BJ (cell line): ENCODE data around the gene RERE. TPM values are rescaled to one million over a fixed set of nuclear protein-coding genes. Genes with fewer than 3 reads are reported as not detected.
"Not testable (repeated sequence)": the region's sequence is repeated elsewhere in the genome, so short reads cannot be mapped to it uniquely, and the experiment has no call there.

Source experiments
- CTCF ChIA-PET: fragments of 350-600 bp; formaldehyde crosslinking; extraction: SDS; loops from one replicate; lab custom pipeline; 2021; ENCODE audit warnings: antibody characterized with exemption, inconsistent platforms; lab: Yijun Ruan, JAX
- POLR2A ChIA-PET: fragments of 300-600 bp; sonication (Branson Sonifier 250); formaldehyde crosslinking; extraction: SDS; loops from one replicate; lab custom pipeline; 2021; ENCODE audit warnings: antibody characterized with exemption; lab: Charles Lee
- DNase-seq: peaks from one replicate; pipeline ENCODE4 v3.0.0-alpha.2; 2011; ENCODE audit warnings: low read depth
- H3K27me3 ChIP-seq: 2 replicates; pipeline ENCODE4 v1.6.0; 2011; ENCODE audit warnings: low read length; ENCODE audit not compliant: control insufficient read depth, insufficient read depth
- H3K36me3 ChIP-seq: 2 replicates; pipeline ENCODE4 v1.5.1; 2011; ENCODE audit warnings: low read length; ENCODE audit not compliant: control insufficient read depth, insufficient read depth
- H3K4me3 ChIP-seq: 2 replicates; pipeline ENCODE4 v1.5.1; 2011; ENCODE audit warnings: low read depth, mild to moderate bottlenecking, control low read depth, low read length
- polyA plus RNA-seq: library from polyadenylated mRNA; depleted of rRNA; stranded (reverse); fragments of >200 nt; gene quantifications from 2 replicates; pipeline ENCODE4 v1.2.3, GENCODE V29; 2011
- TF ChIP-seq, protein P1 (sequence below): IDR thresholded peaks from 2 replicates; pipeline ENCODE4 v1.5.1; 2011; ENCODE audit warnings: low read depth, mild to moderate bottlenecking, control low read depth, inconsistent platforms, low read length, moderate library complexity; ENCODE audit not compliant: insufficient read depth

The RERE gene
- polyA plus RNA-seq, 1 experiment: 3.8 TPM

DNA sequence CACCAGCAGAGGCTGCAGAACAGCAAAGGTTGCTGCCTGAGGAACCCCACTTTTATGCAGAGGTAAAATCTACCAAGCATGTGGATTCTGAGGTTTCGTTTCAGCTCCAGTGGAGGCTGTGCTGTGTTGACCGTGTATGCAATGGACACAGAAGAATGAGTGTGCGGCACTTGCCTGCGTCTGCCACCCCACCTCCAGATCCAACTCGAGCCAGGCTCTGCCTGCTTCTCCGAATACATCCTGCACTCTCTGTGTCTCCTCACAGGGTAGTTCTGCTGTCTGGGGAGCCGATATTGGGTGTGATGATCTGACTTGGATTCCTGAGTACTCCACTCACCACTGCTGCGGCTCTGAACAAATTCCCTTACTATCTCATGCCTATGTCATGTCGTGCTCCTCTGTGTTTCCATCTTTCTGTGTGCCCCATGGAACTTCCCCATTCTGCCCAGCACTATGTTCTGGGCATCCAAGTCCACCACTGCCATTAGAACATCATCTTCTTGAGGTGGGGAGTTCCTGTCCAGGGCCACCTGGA lies 369.8 kb downstream of the RERE start:
- no peaks in the 10 kb centered on the region; the same call in 1 of the 2 replicates for H3K36me3 ChIP-seq
- TF ChIP-seq, protein P1, sequence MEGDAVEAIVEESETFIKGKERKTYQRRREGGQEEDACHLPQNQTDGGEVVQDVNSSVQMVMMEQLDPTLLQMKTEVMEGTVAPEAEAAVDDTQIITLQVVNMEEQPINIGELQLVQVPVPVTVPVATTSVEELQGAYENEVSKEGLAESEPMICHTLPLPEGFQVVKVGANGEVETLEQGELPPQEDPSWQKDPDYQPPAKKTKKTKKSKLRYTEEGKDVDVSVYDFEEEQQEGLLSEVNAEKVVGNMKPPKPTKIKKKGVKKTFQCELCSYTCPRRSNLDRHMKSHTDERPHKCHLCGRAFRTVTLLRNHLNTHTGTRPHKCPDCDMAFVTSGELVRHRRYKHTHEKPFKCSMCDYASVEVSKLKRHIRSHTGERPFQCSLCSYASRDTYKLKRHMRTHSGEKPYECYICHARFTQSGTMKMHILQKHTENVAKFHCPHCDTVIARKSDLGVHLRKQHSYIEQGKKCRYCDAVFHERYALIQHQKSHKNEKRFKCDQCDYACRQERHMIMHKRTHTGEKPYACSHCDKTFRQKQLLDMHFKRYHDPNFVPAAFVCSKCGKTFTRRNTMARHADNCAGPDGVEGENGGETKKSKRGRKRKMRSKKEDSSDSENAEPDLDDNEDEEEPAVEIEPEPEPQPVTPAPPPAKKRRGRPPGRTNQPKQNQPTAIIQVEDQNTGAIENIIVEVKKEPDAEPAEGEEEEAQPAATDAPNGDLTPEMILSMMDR: no peak
- CTCF ChIA-PET: no interaction called here

DNA sequence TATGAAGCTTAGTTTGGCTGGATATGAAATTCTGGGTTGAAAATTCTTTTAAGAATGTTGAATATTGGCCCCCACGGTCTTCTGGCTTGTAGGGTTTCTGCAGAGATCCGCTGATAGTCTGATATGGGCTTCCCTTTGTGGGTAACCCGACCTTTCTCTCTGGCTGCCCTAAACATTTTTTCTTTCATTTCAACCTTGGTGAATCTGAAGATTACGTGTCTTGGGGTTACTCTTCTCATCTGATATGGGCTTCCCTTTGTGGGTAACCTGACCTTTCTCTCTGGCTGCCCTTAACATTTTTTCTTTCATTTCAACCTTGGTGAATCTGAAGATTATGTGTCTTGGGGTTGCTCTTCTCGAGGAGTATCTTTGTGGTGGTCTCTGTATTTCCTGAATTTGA lies 371.3 kb downstream of the RERE start:
- CTCF ChIA-PET, H3K4me3 ChIP-seq, H3K36me3 ChIP-seq, POLR2A ChIA-PET, DNase-seq, H3K27me3 ChIP-seq: not testable (repeated sequence)

More for the DNA sequence above, 369.8 kb downstream of the RERE start:
- Histone ChIP-seq H3K4me3 (no peak overlapping the region), H3K27me3 (no peaks in the 10 kb centered on the region)
- DNase-seq: no peak
- POLR2A ChIA-PET: no interaction called here

DNA sequence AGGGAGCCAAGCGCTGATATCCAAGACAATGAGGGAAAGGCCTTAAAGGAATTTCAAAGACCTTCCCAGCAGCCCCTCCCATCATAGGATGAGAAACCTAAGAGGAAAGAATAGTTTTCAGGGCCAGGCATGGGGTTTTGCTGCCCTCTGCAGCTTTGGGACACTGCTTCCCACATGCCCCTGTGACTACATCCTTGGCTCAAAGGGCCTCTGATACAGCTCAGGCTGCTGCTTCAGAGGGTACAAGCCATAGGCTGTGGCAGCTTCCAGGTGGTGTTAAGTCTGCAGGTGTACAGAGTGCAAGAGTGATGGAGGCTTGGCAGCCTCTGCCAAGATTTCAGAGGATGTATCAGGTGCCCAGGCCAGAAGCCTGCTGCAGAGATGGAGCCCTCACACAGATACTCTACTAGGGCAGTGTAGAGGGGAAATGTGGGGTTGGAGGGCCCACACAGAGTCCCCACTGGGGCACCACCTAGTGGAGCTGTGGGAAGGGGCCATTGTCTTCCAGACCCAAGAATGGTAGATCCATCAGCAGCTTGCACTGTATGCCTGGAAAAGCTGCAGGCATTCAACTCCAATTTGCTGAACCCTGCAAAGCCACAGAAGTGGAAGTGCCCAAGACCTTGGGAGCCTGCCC lies 373.8 kb downstream of the RERE start:
- H3K4me3 ChIP-seq: no peak overlapping the region
- ChIA-PET CTCF (interaction anchor here (0.8 to 1.5 kb wide), 3 partner anchors 15 to 41 kb away, joined by 3 read pairs; no protein-coding TSS in a partner anchor), POLR2A (no interaction called here)
- H3K27me3 ChIP-seq: no peaks in the 10 kb centered on the region
- no peak for DNase-seq
- TF ChIP-seq, protein P1: no peak
- no peaks in the 10 kb centered on the region for H3K36me3 ChIP-seq

DNA sequence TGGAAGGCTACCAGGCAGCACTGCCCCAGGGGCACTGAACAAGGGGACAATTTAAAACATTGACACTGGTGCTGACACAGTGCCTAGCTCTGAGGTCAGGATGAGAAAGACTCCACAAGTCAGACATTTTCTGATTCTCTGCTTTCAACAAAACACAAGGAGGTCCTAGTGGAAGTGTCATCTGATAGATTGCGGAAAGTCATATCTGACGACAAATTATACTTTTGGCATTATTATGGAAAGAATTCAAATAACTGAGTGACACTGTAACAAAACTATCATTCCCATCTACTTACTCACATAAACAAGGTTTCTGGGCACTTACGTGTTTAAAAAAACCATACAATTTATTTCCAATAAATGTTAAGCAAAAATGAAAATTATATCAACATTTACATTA lies 376.0 kb downstream of the RERE start:
- DNase-seq: no peak
- no peaks in the 10 kb centered on the region for H3K27me3 ChIP-seq
- TF ChIP-seq, protein P1: no peak
- POLR2A ChIA-PET: no interaction called here
- H3K4me3 ChIP-seq: no peak overlapping the region
- CTCF ChIA-PET: interaction anchor here (0.6 to 1.7 kb wide), 3 partner anchors 10 to 103 kb away, joined by 4 to 6 read pairs (median 4); no protein-coding TSS in a partner anchor
- no peaks in the 10 kb centered on the region for H3K36me3 ChIP-seq

DNA sequence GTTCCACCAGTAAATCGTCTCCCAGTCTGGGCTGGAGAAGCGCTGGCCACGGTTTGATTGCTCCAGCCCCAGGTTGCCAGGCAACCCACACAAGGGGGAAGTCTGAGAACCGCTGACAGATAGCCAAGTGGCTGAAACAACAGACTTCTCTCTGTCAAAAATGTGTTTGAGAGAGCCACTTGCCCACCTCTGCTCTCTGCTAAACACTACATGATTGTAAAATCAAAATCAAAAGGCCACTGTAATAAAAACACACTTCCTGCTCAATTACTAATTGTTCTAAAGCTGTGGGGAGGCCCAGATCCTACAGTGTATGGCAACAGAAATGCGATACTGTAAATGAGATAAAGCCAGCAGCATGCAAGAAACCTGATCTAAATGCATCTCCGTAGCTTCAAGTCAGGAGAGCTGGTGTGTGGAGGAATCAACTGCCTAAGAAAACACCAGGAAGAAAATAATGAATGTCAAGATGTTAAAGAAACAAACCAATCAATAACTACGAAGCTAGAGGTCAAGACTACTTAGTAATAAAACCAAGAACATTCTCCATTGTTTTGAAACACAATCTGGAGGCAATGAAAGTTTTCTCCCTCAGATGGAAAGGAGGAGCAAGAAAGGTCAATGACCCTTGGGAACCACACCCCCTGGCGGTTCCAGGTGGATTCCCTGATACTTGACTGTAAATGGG lies 378.3 kb downstream of the RERE start:
- Histone ChIP-seq H3K4me3 (no peak overlapping the region), H3K27me3 (no peaks in the 10 kb centered on the region), H3K36me3 (no peaks in the 10 kb centered on the region)
- ChIA-PET CTCF (interaction anchor here (0.6 to 1.6 kb wide), 3 partner anchors 8 to 28 kb away, joined by 3 to 4 read pairs (median 3); no protein-coding TSS in a partner anchor), POLR2A (no interaction called here)
- DNase-seq: no peak
- TF ChIP-seq, protein P1: no peak
